Psoas muscle (tissue), 8 donors: ENCODE results near the gene TBXA2R. TPM values are rescaled to one million over a fixed set of nuclear protein-coding genes. Genes with fewer than 3 reads are reported as not detected.
"Not testable (repeated sequence)": the region's sequence is repeated elsewhere in the genome, so short reads cannot be mapped to it uniquely, and the experiment has no call there.

Experiments used
- ATAC-seq, 4 donors: fragments of 200-7000 bp; cut with Tn5 transposase; one replicate each; pipeline ENCODE4 v1.9.1; 2020; ENCODE audit warnings: moderate library complexity in 3 of 4, mild to moderate bottlenecking in 2 of 4
- DNase-seq, 2 donors: peaks; one replicate each; pipeline ENCODE4 v3.0.0-alpha.2; 2020
- H3K27ac ChIP-seq: fragments of 200-600 bp; one replicate; pipeline ENCODE4 v1.8.0; 2022
- H3K27me3 ChIP-seq, 3 donors: fragments of 200-600 bp in 1 of 3; one replicate each; pipeline versions ENCODE4 v1.6.1 to v1.8.0; 2013 to 2022; ENCODE audit warnings: low read length in 2 of 3, mild to moderate bottlenecking in 2 of 3, moderate library complexity in 1 of 3; ENCODE audit not compliant: insufficient read depth in 3 of 3
- H3K36me3 ChIP-seq, 2 donors: fragments of 200-600 bp in 1 of 2; one replicate each; pipeline versions ENCODE4 v1.6.1 to v1.8.0; 2013 to 2022; ENCODE audit warnings: low read depth in 1 of 2, mild to moderate bottlenecking in 1 of 2, moderate library complexity in 1 of 2; ENCODE audit not compliant: insufficient read depth in 1 of 2
- H3K4me1 ChIP-seq: fragments of 200-600 bp; one replicate; pipeline ENCODE4 v1.8.0; 2022
- H3K4me3 ChIP-seq: fragments of 200-600 bp; one replicate; pipeline ENCODE4 v1.8.0; 2022; ENCODE audit warnings: mild to moderate bottlenecking
- H3K9me3 ChIP-seq: fragments of 200-600 bp; one replicate; pipeline ENCODE4 v1.8.0; 2022
- CTCF ChIP-seq: fragments of 200-600 bp; IDR thresholded peaks from one replicate; pipeline ENCODE4 v1.8.0; 2022; ENCODE audit warnings: antibody characterized with exemption
- WGBS, 3 donors: extraction: QIAGEN DNeasy Blood & Tissue Kit; methylation state at CpG; one replicate each; pipeline versions ENCODE4 v1.1.6 to v1.1.7; 2013; 5-methylcytosine and 5-hydroxymethylcytosine counted together
- intact Hi-C, 2 donors: fragments of 100-400 bp; cut with DNase I; formaldehyde crosslinking; loops; one replicate each; pipeline versions ENCODE4 v1.11.0 to v1.14.2; 2022
- polyA plus RNA-seq, 3 donors: library from polyadenylated mRNA; stranded (reverse); fragments of 200-250 nt; gene quantifications; one replicate each; pipeline ENCODE4 v1.2.3, GENCODE V29; 2013
- total RNA-seq, 4 donors: library from RNA; stranded (reverse); fragmentation: NEBNext Ultra II Directional in 2 of 4; extraction: Animal tissue kit (Norgen Biotek cat#: 25700) in 2 of 4; gene quantifications; one replicate each; pipeline versions ENCODE4 v1.2.1 to v1.2.4, GENCODE V29; 2021 to 2023
- donor health status: healthy with polysubstance abuse.
- donor health status: DM: no; HTN: no; CAD: no; lungs with moderate emphysema.
- donor health status: Bipolar disorder and iron deficiency.
- donor health status: healthy.
- donor health status: DM: yes; HTN: yes; CAD: no.
- donor health status: DM: no; HTN: no; CAD: no.
- donor health status: DM: no; HTN: no; CAD: no.
- donor health status: DM: yes; HTN: yes; CAD: no.

The TBXA2R gene
- total and polyA plus RNA-seq, 7 donors, result 0.52 to 3.0 (median 1.2) TPM

GRCh38 chr19:3586707-3587346 lies 19.8 kb downstream of the TBXA2R start:
- H3K4me3 ChIP-seq, result no peak overlapping the region
- H3K27ac ChIP-seq, result no peak overlapping the region
- ATAC-seq, result peak; percentile 70 to 87 (median 80)

GRCh38 chr19:3586127-3586626 lies 20.5 kb downstream of the TBXA2R start:
- DNase-seq, result no peak
- WGBS, 3 donors, result 20 to 25% (median 20%) methylated on average over 15 to 16 of the region's 16 CpGs

More at GRCh38 chr19:3586707-3587346, 19.8 kb downstream of the TBXA2R start:
- no peaks in the 10 kb centered on the region for H3K36me3 ChIP-seq
- H3K9me3 ChIP-seq, result no peaks in the 10 kb centered on the region
- intact Hi-C loops, result no loop called here
- WGBS, 3 donors, result 48 to 55% (median 51%) methylated on average over 31 of the region's 31 CpGs
- no peaks in the 10 kb centered on the region for H3K4me1 ChIP-seq
- H3K27me3 ChIP-seq, result peaks cover 0 to 28% (median 12%) of the 10 kb centered on the region in 3 donors
- DNase-seq, result no peak
- TF ChIP-seq CTCF, result no peak

GRCh38 chr19:3585301-3586126 lies 21.2 kb downstream of the TBXA2R start, which contains the start of gene GIPC3:
Gene GIPC3 (plus strand): TSS chr19:3585478. CDS start chr19:3585598, 120 bp downstream.
- 2 to 4% (median 3%) methylated on average over 56 to 84 of the region's 84 CpGs for WGBS, 3 donors
- peaks cover 0 to 28% (median 12%) of the 10 kb centered on the region in 3 donors for H3K27me3 ChIP-seq
- no peak for DNase-seq
- no peaks in the 10 kb centered on the region for H3K4me1 ChIP-seq
- H3K4me3 ChIP-seq, result peak within 1 kb of the TSS; percentile 58
- TF ChIP-seq CTCF, result no peak
- no peak within 1 kb of the TSS for H3K27ac ChIP-seq
- no peaks in the 10 kb centered on the region for H3K9me3 ChIP-seq
- intact Hi-C loops, result no loop called here
- H3K36me3 ChIP-seq, result no peaks in the 10 kb centered on the region
- ATAC-seq, result no peak

More at GRCh38 chr19:3586127-3586626, 20.5 kb downstream of the TBXA2R start:
- H3K27ac ChIP-seq, result no peak overlapping the region
- no peaks in the 10 kb centered on the region for H3K36me3 ChIP-seq
- no peaks in the 10 kb centered on the region for H3K4me1 ChIP-seq
- H3K9me3 ChIP-seq, result no peaks in the 10 kb centered on the region
- H3K27me3 ChIP-seq, result peaks cover 0 to 28% (median 12%) of the 10 kb centered on the region in 3 donors
- intact Hi-C loops, result no loop called here
- peak in 3 of 4 donors; percentile 16 to 40 (median 30) for ATAC-seq
- TF ChIP-seq CTCF, result peak; percentile 39
- peak overlapping the region; percentile 58 for H3K4me3 ChIP-seq

GRCh38 chr19:3584036-3584802 lies 22.5 kb downstream of the TBXA2R start:
- H3K4me3 ChIP-seq, H3K4me1 ChIP-seq, intact Hi-C loops, H3K36me3 ChIP-seq, ATAC-seq, DNase-seq, H3K9me3 ChIP-seq, H3K27ac ChIP-seq: not testable (repeated sequence)
- 80 to 87% (median 84%) methylated on average over 15 of the region's 15 CpGs for WGBS, 3 donors
- peaks cover 0 to 28% (median 12%) of the 10 kb centered on the region in 3 donors for H3K27me3 ChIP-seq

- intact Hi-C loops, ATAC-seq, H3K27ac ChIP-seq, H3K9me3 ChIP-seq, H3K4me1 ChIP-seq, DNase-seq, H3K4me3 ChIP-seq, H3K36me3 ChIP-seq: not testable (repeated sequence)
- 68 to 77% (median 75%) methylated on average over 4 of the region's 4 CpGs for WGBS, 3 donors
- H3K27me3 ChIP-seq, result peaks cover 0 to 26% (median 12%) of the 10 kb centered on the region in 3 donors
Measured at GRCh38 chr19:3581792-3582191, 24.9 kb downstream of the TBXA2R start.
